Fibroblast of the aortic adventitia (primary cell): ENCODE data around the gene HAUS7. TPM values are rescaled to one million over a fixed set of nuclear protein-coding genes. Genes with fewer than 3 reads are reported as not detected.

ENCODE experiments used
- DNase-seq: peaks from one replicate; pipeline ENCODE4 v3.0.0-alpha.2; 2010; ENCODE audit warnings: low read depth
- H3K4me3 ChIP-seq: 2 replicates; pipeline ENCODE4 v1.5.1; 2011; ENCODE audit warnings: low read depth, mild to moderate bottlenecking, control low read depth, low read length, moderate library complexity
- total RNA-seq: library from RNA; depleted of rRNA; stranded (reverse); fragments of >200 nt; gene quantifications from 2 replicates; pipeline ENCODE4 v1.2.3, GENCODE V29; 2012; ENCODE audit warnings: low replicate concordance
- TF ChIP-seq, protein P1 (sequence below): IDR thresholded peaks from 2 replicates; pipeline ENCODE4 v1.5.1; 2011; ENCODE audit warnings: mild to moderate bottlenecking, low read length, control low read depth, inconsistent platforms; ENCODE audit not compliant: insufficient read depth

Gene HAUS7
- total RNA-seq, 1 donor, result 16.4 TPM

DNA sequence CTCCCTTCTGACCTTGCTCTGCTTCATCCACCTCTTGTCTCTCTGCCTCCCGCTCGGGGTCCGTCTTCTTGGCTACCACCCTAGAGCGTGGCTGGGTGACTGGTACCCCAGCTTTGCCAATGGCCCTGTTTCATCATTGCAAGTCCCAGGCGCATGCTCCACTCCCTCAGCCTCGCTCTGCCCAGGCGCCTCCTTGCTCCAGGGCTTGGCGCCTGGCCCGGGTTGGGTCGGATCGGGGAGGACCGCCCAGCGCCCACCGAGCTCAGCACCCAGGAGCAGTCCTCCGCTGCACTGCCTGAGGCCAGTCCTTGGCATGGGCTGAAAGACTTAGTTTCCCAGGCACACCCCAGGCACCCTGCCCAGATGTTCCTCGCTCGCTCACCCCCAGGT is 25.0 kb upstream of the HAUS7 start:
- H3K4me3 ChIP-seq, result peak overlapping the region; percentile 82
- TF ChIP-seq, protein P1, sequence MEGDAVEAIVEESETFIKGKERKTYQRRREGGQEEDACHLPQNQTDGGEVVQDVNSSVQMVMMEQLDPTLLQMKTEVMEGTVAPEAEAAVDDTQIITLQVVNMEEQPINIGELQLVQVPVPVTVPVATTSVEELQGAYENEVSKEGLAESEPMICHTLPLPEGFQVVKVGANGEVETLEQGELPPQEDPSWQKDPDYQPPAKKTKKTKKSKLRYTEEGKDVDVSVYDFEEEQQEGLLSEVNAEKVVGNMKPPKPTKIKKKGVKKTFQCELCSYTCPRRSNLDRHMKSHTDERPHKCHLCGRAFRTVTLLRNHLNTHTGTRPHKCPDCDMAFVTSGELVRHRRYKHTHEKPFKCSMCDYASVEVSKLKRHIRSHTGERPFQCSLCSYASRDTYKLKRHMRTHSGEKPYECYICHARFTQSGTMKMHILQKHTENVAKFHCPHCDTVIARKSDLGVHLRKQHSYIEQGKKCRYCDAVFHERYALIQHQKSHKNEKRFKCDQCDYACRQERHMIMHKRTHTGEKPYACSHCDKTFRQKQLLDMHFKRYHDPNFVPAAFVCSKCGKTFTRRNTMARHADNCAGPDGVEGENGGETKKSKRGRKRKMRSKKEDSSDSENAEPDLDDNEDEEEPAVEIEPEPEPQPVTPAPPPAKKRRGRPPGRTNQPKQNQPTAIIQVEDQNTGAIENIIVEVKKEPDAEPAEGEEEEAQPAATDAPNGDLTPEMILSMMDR, result no peak
- peak; percentile 66 for DNase-seq

DNA sequence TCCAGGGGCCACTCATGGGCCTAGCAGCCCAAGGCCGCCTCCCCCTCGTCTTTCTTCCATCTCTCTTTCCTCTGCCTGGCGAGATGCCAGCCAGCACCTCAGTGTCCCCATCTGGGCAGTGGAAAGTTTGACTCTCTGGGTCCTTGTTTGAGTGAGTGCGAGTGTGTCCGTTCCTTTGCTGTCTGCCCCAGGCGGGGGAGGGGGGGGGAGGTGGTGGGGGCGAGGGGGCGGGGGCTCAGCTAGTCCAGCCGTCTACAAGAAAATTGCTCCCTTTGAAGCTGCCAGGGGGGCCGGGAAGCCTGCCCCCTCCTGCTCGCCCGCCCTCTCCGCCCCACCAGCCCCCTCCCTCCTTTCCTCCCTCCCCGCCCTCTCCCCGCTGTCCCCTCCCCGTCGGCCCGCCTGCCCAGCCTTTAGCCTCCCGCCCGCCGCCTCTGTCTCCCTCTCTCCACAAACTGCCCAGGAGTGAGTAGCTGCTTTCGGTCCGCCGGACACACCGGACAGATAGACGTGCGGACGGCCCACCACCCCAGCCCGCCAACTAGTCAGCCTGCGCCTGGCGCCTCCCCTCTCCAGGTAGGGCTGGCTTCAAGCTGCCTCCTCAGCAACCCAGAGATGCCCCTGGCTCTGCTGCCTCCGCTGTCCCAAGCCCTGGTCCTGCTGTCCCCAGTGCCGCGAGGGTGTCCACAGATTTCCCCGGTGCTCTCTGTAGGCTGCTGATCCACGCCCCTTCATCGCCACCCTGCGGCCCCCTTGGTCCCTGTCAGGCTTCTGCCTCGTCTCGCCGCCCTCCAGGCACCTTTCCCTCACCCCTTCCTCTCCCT is 24.4 kb upstream of the HAUS7 start, which contains the start of gene BGN:
BGN (plus strand) TSS at position 440 of the 821 bp plus-strand sequence. CDS start 9,652 bp downstream, outside the sequence.
- peak within 1 kb of the TSS; percentile 82 for H3K4me3 ChIP-seq
- TF ChIP-seq, protein P1, result peak; percentile 50
- DNase-seq, result peak; percentile 68

DNA sequence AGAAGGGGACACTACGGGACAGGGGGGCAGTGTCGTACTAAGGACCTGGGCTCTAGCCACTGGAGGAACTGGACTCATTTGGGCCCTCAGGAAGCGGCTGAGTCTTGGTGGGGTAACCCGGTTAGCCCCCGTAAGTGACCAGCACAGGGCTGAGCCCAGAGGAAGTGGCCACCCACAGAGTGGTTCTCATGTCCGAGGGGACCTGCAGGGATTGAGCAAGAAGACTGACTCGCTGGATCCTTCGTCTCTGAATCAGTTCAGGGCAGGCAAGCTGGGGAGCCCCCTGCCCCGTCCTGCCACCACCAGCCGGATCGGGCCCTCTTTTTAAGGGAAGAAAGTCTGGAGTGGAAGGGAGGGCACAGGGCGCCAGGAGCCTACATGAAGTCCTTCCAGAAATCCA is 23.7 kb upstream of the HAUS7 start:
- peak; percentile 21 for DNase-seq
- TF ChIP-seq, protein P1, result no peak
- peak overlapping the region; percentile 54 for H3K4me3 ChIP-seq

DNA sequence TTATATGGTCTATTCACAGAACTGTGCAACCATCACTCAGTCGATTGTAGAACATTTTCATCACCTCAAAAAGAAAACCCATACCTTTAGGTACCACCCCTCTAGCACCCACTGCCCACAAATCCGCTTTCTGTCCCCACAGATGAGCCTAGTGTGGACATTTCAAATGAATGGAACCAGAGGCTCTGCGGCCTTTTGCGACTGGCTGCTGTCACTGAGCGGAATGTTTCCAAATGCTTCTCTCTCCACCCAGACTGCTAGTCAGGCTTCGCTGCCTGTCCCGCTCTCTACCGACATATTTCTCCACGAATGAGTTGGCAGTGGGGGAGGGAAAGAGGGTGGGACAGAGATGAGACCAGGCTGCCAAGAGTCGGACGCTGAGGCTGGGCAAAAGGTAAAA is 22.7 kb upstream of the HAUS7 start:
- no peak for DNase-seq
- no peak overlapping the region for H3K4me3 ChIP-seq
- TF ChIP-seq, protein P1, result no peak

DNA sequence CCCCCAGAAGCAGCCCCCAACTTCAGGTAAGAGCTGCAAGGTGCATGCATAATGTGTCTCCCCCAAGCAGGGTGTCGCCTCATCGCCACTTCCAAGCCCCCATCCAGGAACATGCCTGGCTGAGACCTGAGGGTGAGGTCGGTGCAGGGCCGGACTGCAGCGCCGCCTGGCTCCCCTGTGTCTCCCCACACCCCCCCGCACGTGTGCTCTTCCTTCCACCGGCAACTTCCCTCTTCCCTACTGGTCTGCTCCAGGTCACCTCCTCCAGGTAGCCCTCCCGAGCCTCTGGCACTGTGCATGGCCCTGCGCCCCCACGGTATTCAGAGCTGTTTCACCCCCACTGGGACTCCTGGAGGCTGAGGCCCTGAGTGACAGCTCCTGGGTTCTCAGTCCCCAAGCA is 22.2 kb upstream of the HAUS7 start:
- no peak overlapping the region for H3K4me3 ChIP-seq
- TF ChIP-seq, protein P1, result no peak
- no peak for DNase-seq

DNA sequence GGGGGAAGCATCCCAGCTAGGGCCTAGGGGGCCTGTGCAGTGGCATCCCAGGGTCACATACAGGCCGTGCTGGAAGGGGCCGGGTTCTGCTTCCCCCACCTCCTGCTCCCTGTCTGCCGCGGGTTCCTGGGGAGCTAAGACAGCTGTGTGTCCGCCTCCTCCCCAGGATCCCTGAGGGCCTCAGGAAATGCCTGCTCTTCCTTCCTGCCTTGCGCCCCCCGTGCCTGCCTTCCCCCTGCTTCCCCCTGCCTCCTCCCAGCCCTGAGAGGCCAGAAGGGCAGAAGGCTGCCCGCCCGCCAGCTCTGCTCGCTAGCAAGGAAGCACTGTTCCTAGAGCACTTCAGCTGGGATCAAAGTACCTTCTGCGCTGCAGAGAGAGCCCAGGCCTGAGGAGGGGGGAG is 21.5 kb upstream of the HAUS7 start:
- no peak for DNase-seq
- no peak overlapping the region for H3K4me3 ChIP-seq
- TF ChIP-seq, protein P1, result no peak
